Measurements from ENCODE around the gene SMYD2.
A peak's percentile ranks its signal among the peaks of the same experiment; 100 is the strongest.

Gene SMYD2

DNA sequence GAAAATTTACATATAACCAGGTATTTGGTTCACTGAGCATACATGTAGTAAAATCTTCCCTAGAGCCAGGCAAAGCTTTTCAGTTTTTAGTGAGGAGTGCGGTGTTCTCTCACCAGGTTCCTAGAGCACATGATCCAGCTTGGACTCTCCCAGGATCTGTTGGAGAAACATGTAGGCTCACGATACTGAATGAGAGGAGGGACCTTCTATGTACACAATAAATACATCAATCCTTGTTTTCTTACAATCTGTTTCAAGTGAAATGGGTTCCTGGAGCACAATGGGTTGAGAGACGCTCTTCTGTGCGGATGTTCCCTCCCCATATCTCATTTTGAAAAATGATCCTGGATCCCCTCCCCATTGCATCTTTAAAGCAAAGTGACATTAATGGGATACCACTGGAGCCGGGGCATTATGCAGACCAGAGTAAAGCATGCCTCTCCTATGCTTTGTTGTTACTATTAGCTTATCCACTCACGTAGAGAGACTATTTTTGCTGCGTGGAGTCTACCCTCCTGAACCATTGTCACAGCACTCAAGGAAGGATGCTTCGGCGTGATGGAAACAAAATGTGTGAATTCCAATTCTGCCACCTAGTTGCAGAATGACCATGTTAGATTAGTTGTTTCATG, 19.3 kb downstream of the SMYD2 start:
- Histone ChIP-seq H3K27me3 (no peaks in the 10 kb centered on the region), H3K27ac (no peak overlapping the region), H3K36me3 (no peaks in the 10 kb centered on the region), H3K4me1 (peaks cover 0 to 26% (median 9%) of the 10 kb centered on the region in 4 donors), H3K4me3 (no peak overlapping the region), H3K9me3 (no peaks in the 10 kb centered on the region)
- DNase-seq = no peak
- TF ChIP-seq CTCF (IDR thresholded peaks at IDR 0.05) = no peak
- intact Hi-C loops (cut with DNase I; ENCODE audit: low total_unique reads) = no loop called here

DNA sequence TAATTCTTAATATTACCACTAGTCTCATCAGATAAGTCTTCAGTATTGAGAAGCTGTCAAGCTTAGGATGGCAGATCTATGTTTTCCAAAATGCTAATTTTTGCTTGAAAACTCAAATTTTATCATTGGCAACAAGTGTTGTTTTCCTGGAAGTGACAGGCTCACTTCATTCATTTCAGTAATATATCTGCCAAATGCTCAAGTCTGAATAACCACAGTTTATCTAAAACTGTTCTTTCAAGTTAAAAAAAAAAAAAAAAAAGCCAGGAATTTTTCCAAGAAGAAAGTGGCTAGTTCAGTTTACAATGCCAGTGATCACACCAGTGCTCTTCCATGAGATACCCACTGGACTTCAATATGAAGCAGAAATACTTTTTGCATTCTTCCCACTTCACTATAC, 20.6 kb downstream of the SMYD2 start:
- no peaks in the 10 kb centered on the region for H3K36me3 ChIP-seq
- H3K27ac ChIP-seq = no peak overlapping the region
- DNase-seq = no peak
- no peaks in the 10 kb centered on the region for H3K9me3 ChIP-seq
- no peak for TF ChIP-seq CTCF (IDR thresholded peaks at IDR 0.05)
- H3K27me3 ChIP-seq = no peaks in the 10 kb centered on the region
- H3K4me3 ChIP-seq = no peak overlapping the region
- H3K4me1 ChIP-seq = peaks cover 0 to 25% (median 9%) of the 10 kb centered on the region in 4 donors
- intact Hi-C loops (cut with DNase I; ENCODE audit: low total_unique reads) = no loop called here

- Histone ChIP-seq H3K4me3 (peak overlapping the region; percentile 30 to 41), H3K27ac (no peak overlapping the region), H3K4me1 (peaks cover 0 to 15% (median 9%) of the 10 kb centered on the region in 4 donors), H3K27me3 (no peaks in the 10 kb centered on the region), H3K9me3 (no peaks in the 10 kb centered on the region), H3K36me3 (no peaks in the 10 kb centered on the region)
- TF ChIP-seq CTCF (IDR thresholded peaks at IDR 0.05) = no peak
- intact Hi-C loops (cut with DNase I; ENCODE audit: low total_unique reads) = no loop called here
- no peak for DNase-seq
Measured at GRCh38 chr1:214303141-214303930, 22.4 kb downstream of the SMYD2 start.

GRCh38 chr1:214305164-214305751, 24.3 kb downstream of the SMYD2 start:
- H3K27me3 ChIP-seq = no peaks in the 10 kb centered on the region
- no peak overlapping the region for H3K27ac ChIP-seq
- H3K36me3 ChIP-seq = no peaks in the 10 kb centered on the region
- intact Hi-C loops (cut with DNase I; ENCODE audit: low total_unique reads) = no loop called here
- no peak for TF ChIP-seq CTCF (IDR thresholded peaks at IDR 0.05)
- no peaks in the 10 kb centered on the region for H3K9me3 ChIP-seq
- no peak for DNase-seq
- H3K4me1 ChIP-seq = peaks cover 0 to 15% (median 9%) of the 10 kb centered on the region in 4 donors
- no peak overlapping the region for H3K4me3 ChIP-seq

- intact Hi-C loops (cut with DNase I; ENCODE audit: low total_unique reads) = no loop called here
- Histone ChIP-seq H3K4me3 (no peak overlapping the region), H3K27ac (no peak overlapping the region), H3K4me1 (peaks cover 0 to 15% (median 9%) of the 10 kb centered on the region in 4 donors), H3K36me3 (no peaks in the 10 kb centered on the region), H3K9me3 (no peaks in the 10 kb centered on the region), H3K27me3 (no peaks in the 10 kb centered on the region)
- no peak for TF ChIP-seq CTCF (IDR thresholded peaks at IDR 0.05)
- no peak for DNase-seq
Measured at GRCh38 chr1:214306269-214306668, 25.3 kb downstream of the SMYD2 start.
